Sigmoid colon (tissue), 7 donors: Measurements from ENCODE around the gene MAD2L1. TPM values are rescaled to one million over a fixed set of nuclear protein-coding genes. Genes with fewer than 3 reads are reported as not detected.

Source experiments
- DNase-seq: peaks from one replicate; pipeline ENCODE4 v3.0.0-alpha.2; 2019
- H3K27ac ChIP-seq, 4 donors: fragments of 200-600 bp; sonication (generic); one replicate each; pipeline ENCODE4 v1.5.1; 2016 to 2019; ENCODE audit warnings: mild to moderate bottlenecking in 1 of 4
- H3K27me3 ChIP-seq, 3 donors: fragments of 200-600 bp; sonication (generic); one replicate each; pipeline ENCODE4 v1.5.1; 2019; ENCODE audit warnings: mild to moderate bottlenecking in 1 of 3
- H3K36me3 ChIP-seq, 4 donors: fragments of 200-600 bp; sonication (generic); one replicate each; pipeline ENCODE4 v1.5.1; 2016 to 2019
- H3K4me1 ChIP-seq, 4 donors: fragments of 200-600 bp; sonication (generic); one replicate each; pipeline ENCODE4 v1.5.1; 2017 to 2019
- H3K4me3 ChIP-seq, 4 donors: fragments of 200-600 bp; sonication (generic); one replicate each; pipeline ENCODE4 v1.5.1; 2017 to 2019; ENCODE audit warnings: mild to moderate bottlenecking in 2 of 4, moderate library complexity in 1 of 4
- H3K9me3 ChIP-seq, 4 donors: fragments of 200-600 bp in 3 of 4; sonication (generic) in 3 of 4; one replicate each; pipeline versions ENCODE4 v1.5.1 to v1.6.1; 2013 to 2019
- CTCF ChIP-seq, 4 experiments: fragments of 450-650 bp in 3 of 4; fragments of 200-600 bp in 1 of 4; IDR thresholded peaks; one replicate each; pipeline ENCODE4 v1.5.1; 2016 to 2019; ENCODE audit warnings: antibody characterized with exemption in 4 of 4, mild to moderate bottlenecking in 3 of 4, moderate library complexity in 2 of 4
- EP300 ChIP-seq, 4 donors: sonication (generic); formaldehyde crosslinking; IDR thresholded peaks; one replicate each; pipeline ENCODE4 v1.6.1; 2017; ENCODE audit warnings: antibody characterized with exemption in 4 of 4
- POLR2A ChIP-seq, 2 donors: fragments of 450-650 bp; IDR thresholded peaks; one replicate each; pipeline ENCODE4 v1.6.1; 2016; ENCODE audit warnings: antibody characterized with exemption in 2 of 2, mild to moderate bottlenecking in 2 of 2, moderate library complexity in 2 of 2
- POLR2AphosphoS5 ChIP-seq, 4 donors: sonication (generic); formaldehyde crosslinking; IDR thresholded peaks; one replicate each; pipeline ENCODE4 v1.6.1; 2017; ENCODE audit warnings: antibody characterized with exemption in 4 of 4
- WGBS, 2 donors: extraction: QIAGEN DNeasy Blood & Tissue Kit; methylation state at CpG; one replicate each; pipeline ENCODE4 v1.1.7; 2013; 5-methylcytosine and 5-hydroxymethylcytosine counted together
- intact Hi-C: fragments of 100-400 bp; cut with DNase I; formaldehyde crosslinking; loops from one replicate; pipeline ENCODE4 v1.15.1; 2023
- polyA plus RNA-seq, 3 donors: library from polyadenylated mRNA; stranded (reverse); fragments of 200-250 nt; gene quantifications; one replicate each; pipeline ENCODE4 v1.2.3, GENCODE V29; 2013
- total RNA-seq, 4 donors: library from RNA; depleted of rRNA; stranded (reverse); fragments of >200 nt; gene quantifications; one replicate each; pipeline ENCODE4 v1.1.0, GENCODE V29; 2016
- donor health status: healthy with polysubstance abuse.
- donor health status: Bipolar disorder and iron deficiency.
- donor health status: healthy.

Gene MAD2L1
- total and polyA plus RNA-seq, 7 donors, result 0.95 to 28.7 (median 2.1) TPM

DNA sequence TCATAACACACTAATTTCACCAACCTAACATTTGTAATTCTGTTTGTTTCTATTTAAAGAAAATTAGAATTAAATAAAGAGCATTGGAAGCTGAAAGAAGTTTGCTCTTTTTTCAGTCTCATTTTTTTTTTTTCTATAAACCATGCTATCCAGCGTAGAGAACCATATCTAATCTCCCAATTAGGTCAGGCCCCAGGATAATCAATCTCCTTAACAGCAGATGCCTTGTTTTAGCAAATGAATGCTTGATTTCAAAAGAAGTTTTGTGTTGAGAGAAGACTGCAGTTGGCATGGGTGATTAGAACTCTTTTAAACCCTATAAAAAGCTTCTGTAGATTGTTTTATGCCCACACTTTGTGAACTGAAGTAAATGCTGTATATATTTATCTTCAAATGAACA is 15.6 kb upstream of the MAD2L1 start:
- H3K9me3 ChIP-seq, result no peaks in the 10 kb centered on the region
- TF ChIP-seq POLR2A (IDR thresholded peaks at IDR 0.05) (no peak), CTCF (IDR thresholded peaks at IDR 0.05) (no peak)
- DNase-seq, result no peak
- intact Hi-C loops, result no loop called here
- no peak overlapping the region for H3K27ac ChIP-seq
- 50 to 76% methylated on average over 1 of the region's 1 CpG for WGBS, 2 donors
- no peak overlapping the region for H3K4me3 ChIP-seq
- H3K27me3 ChIP-seq, result no peaks in the 10 kb centered on the region
- no peaks in the 10 kb centered on the region for H3K36me3 ChIP-seq
- H3K4me1 ChIP-seq, result no peaks in the 10 kb centered on the region

DNA sequence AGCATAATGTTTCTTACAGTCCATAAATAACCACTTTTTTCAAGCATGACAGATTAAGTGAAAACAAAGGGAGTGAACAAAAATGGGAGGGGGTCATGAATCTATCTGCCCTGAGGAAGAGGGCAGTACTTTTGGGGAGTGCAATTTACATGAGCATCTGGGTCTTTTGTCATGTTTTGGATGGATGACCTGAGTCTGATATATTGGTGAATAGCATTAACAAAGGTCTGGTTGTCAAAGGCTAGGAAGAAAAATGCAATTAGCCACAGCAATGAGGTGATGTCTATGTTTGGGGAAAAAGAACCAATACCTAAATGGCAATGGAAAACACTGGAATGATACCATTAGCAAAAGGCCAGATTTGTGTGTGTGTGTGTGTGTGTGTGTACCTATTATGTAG is 15.1 kb upstream of the MAD2L1 start:
- H3K4me1 ChIP-seq, result no peaks in the 10 kb centered on the region
- TF ChIP-seq POLR2AphosphoS5 (IDR thresholded peaks at IDR 0.05), result no peak
- TF ChIP-seq CTCF (IDR thresholded peaks at IDR 0.05), result no peak
- no peak for TF ChIP-seq POLR2A (IDR thresholded peaks at IDR 0.05)
- no peak for TF ChIP-seq EP300 (IDR thresholded peaks at IDR 0.05)
- intact Hi-C loops, result no loop called here
- no peak overlapping the region for H3K4me3 ChIP-seq
- no peaks in the 10 kb centered on the region for H3K27me3 ChIP-seq
- no peak overlapping the region for H3K27ac ChIP-seq
- no peaks in the 10 kb centered on the region for H3K9me3 ChIP-seq
- no peaks in the 10 kb centered on the region for H3K36me3 ChIP-seq
- DNase-seq, result no peak

DNA sequence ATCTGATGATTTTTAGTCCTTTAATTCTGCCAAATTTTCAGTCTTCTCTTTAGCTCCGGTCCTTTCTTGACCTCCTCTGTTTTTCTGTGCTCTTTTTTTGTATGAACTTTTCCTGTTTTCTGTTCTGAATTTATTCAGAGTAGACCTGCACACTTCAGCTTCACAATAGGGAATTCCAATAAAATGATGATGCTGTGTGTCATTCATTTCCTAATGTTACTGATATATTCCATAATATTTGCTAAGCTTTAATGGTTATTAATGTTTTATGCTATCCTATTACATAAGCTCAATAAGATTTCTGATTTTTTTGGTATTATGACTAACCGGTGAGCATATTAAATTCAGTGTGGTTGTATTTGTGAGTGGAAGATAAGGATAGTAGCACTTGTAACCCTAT is 13.9 kb upstream of the MAD2L1 start:
- TF ChIP-seq POLR2AphosphoS5 (IDR thresholded peaks at IDR 0.05) (no peak), POLR2A (IDR thresholded peaks at IDR 0.05) (no peak), CTCF (IDR thresholded peaks at IDR 0.05) (no peak), EP300 (IDR thresholded peaks at IDR 0.05) (no peak)
- WGBS, 2 donors, result 44 to 82% methylated on average over 2 of the region's 2 CpGs
- Histone ChIP-seq H3K27me3 (no peaks in the 10 kb centered on the region), H3K4me1 (no peaks in the 10 kb centered on the region), H3K4me3 (no peak overlapping the region), H3K27ac (no peak overlapping the region), H3K36me3 (no peaks in the 10 kb centered on the region), H3K9me3 (no peaks in the 10 kb centered on the region)
- intact Hi-C loops, result no loop called here
- DNase-seq, result no peak

DNA sequence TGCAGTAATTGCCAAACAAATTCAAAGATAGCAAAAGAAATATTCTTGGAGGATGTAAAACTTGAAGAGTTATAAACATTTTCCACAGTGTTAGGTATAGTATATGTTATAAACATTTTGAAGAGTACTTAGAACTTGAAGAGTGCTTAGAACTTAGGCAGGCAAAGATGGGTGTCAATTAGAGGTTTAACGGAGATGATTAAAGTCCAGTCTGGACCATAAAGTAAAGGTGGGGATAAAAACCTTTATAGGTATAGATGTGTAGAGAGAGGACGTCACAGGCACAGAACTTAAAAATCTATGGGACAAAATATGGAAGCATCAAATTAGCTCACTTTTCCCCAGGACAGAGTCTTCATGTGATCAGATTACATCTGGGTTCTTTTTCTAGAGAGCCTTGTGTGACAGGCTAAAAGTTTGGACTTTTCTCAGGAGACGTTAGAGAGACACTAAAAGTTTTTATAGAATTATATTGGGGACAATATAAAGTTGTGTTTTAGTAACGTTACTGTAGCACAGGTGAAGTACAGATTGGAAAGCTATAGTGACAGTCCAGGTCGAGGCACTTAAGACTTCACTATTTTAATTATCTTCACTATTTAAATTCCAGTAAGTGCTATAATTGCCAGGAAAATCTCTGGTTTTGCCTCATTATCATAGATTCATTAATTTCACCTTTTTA is 13.3 kb upstream of the MAD2L1 start:
- intact Hi-C loops, result no loop called here
- H3K4me3 ChIP-seq, result no peak overlapping the region
- TF ChIP-seq POLR2AphosphoS5 (IDR thresholded peaks at IDR 0.05), result no peak
- no peak for TF ChIP-seq EP300 (IDR thresholded peaks at IDR 0.05)
- no peak for TF ChIP-seq CTCF (IDR thresholded peaks at IDR 0.05)
- TF ChIP-seq POLR2A (IDR thresholded peaks at IDR 0.05), result no peak
- 14 to 62% methylated on average over 5 of the region's 5 CpGs for WGBS, 2 donors
- no peaks in the 10 kb centered on the region for H3K36me3 ChIP-seq
- no peaks in the 10 kb centered on the region for H3K4me1 ChIP-seq
- H3K27me3 ChIP-seq, result no peaks in the 10 kb centered on the region
- H3K9me3 ChIP-seq, result no peaks in the 10 kb centered on the region
- no peak for DNase-seq
- H3K27ac ChIP-seq, result no peak overlapping the region

- H3K27ac ChIP-seq, result no peak overlapping the region
- H3K36me3 ChIP-seq, result no peaks in the 10 kb centered on the region
- TF ChIP-seq POLR2AphosphoS5 (IDR thresholded peaks at IDR 0.05) (no peak), POLR2A (IDR thresholded peaks at IDR 0.05) (no peak), CTCF (IDR thresholded peaks at IDR 0.05) (no peak), EP300 (IDR thresholded peaks at IDR 0.05) (no peak)
- DNase-seq, result no peak
- H3K27me3 ChIP-seq, result no peaks in the 10 kb centered on the region
- no peaks in the 10 kb centered on the region for H3K9me3 ChIP-seq
- intact Hi-C loops, result no loop called here
- WGBS, 2 donors, result 90 to 95% methylated on average over 1 of the region's 1 CpG
- no peaks in the 10 kb centered on the region for H3K4me1 ChIP-seq
- H3K4me3 ChIP-seq, result no peak overlapping the region
These were observed 11.6 kb upstream of the MAD2L1 start for GRCh38 chr4:120078216-120078615.
